Transverse colon (tissue), 3 donors: ENCODE data around the gene DLGAP1.

Experiments
- EP300 ChIP-seq: sonication (generic); formaldehyde crosslinking; IDR thresholded peaks from one replicate; pipeline ENCODE4 v1.6.1; 2017; ENCODE audit warnings: antibody characterized with exemption, low read depth
- TF ChIP-seq, protein P1 (sequence below), 5 experiments: fragments of 200-600 bp in 3 of 5; fragments of 450-650 bp in 2 of 5; sonication (generic) in 3 of 5; IDR thresholded peaks; 1 replicate in 2 of 5; 2 replicates in 3 of 5; pipeline ENCODE4 v1.5.1; 2016 to 2017; ENCODE audit warnings: antibody characterized with exemption in 5 of 5, inconsistent platforms in 3 of 5, mild to moderate bottlenecking in 2 of 5, moderate library complexity in 1 of 5

DNA sequence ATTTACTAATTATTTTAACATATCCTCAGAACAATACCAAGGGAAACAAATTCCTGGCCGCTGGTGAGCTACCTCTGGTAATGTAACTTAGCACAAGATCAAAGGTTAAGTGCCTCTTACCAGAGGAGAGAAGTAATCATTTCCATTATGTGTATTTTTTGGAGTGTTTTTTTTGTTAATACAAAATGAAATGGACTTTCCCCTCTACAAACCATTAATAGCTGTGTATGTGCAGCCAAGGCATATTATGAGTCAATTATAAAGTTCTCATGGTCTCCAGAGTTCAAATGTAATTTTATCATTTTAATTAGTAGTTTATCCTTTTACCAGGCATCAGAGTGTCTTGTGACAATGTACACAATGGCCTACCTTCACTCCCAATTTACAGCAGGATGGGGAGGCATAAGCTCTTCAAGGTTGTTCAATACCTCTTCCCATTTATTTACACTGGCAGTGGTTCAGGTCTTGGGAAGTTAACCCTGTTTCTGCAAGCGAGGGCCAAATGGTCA lies 762.9 kb downstream of the DLGAP1 start:
- TF ChIP-seq, protein P1, sequence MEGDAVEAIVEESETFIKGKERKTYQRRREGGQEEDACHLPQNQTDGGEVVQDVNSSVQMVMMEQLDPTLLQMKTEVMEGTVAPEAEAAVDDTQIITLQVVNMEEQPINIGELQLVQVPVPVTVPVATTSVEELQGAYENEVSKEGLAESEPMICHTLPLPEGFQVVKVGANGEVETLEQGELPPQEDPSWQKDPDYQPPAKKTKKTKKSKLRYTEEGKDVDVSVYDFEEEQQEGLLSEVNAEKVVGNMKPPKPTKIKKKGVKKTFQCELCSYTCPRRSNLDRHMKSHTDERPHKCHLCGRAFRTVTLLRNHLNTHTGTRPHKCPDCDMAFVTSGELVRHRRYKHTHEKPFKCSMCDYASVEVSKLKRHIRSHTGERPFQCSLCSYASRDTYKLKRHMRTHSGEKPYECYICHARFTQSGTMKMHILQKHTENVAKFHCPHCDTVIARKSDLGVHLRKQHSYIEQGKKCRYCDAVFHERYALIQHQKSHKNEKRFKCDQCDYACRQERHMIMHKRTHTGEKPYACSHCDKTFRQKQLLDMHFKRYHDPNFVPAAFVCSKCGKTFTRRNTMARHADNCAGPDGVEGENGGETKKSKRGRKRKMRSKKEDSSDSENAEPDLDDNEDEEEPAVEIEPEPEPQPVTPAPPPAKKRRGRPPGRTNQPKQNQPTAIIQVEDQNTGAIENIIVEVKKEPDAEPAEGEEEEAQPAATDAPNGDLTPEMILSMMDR (IDR thresholded peaks at IDR 0.05), result no peak
- no peak for TF ChIP-seq EP300
